ENCODE measurements around the gene SPDYA.
A peak's percentile ranks its signal among the peaks of the same experiment; 100 is the strongest.

Gene SPDYA

DNA sequence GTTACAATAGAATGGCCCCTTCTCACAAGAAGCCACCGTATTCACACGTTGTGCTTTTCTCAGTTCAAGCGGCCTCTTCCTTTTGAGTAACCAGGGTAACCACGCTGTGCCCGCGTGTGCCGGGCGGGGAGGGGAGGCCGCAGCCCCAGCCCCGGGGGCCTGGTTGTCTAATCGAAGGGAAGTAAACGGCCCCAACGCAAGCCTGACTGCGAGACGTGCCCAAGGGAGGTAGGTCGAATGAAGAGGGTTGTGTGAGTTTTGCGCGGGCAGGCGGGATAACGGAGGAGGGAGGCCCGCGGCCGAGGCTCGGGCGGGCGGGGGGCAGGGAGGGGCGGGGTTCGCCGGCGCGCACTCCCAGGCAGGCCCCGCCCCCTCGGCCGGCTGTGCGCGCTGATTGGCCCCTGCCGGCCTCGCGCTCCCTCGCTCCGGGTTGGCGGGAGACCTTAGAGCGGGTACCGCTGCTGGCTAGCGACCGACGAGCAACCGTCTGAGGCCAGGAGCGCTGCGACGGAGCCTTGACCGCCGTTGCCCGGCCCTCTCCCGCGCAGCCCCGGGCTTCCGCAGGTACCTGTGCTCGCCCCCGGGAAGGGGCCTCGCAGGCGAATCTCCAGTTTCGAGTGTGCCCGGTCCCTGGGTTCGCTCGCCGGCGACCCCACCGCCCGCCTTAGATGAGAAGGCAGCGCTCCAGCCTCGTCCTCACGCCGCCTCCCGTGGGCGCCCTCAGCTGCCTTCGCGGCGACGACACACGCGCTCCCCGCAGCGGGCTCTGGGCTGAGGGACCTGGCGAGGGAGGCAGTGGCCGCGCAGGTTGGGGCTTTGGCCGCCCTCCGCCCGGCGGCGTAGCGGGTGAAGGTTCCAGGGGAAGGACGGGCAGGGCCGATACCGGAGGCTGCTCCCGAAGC lies at the start of gene SPDYA:
TSS of gene SPDYA (plus strand) at position 451 of the 902 bp plus-strand sequence. CDS start 5,181 bp downstream, outside the sequence.
- TF ChIP-seq, protein P1, sequence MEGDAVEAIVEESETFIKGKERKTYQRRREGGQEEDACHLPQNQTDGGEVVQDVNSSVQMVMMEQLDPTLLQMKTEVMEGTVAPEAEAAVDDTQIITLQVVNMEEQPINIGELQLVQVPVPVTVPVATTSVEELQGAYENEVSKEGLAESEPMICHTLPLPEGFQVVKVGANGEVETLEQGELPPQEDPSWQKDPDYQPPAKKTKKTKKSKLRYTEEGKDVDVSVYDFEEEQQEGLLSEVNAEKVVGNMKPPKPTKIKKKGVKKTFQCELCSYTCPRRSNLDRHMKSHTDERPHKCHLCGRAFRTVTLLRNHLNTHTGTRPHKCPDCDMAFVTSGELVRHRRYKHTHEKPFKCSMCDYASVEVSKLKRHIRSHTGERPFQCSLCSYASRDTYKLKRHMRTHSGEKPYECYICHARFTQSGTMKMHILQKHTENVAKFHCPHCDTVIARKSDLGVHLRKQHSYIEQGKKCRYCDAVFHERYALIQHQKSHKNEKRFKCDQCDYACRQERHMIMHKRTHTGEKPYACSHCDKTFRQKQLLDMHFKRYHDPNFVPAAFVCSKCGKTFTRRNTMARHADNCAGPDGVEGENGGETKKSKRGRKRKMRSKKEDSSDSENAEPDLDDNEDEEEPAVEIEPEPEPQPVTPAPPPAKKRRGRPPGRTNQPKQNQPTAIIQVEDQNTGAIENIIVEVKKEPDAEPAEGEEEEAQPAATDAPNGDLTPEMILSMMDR (IDR thresholded peaks at IDR 0.05; ENCODE audit: low read length, missing control alignments), result no peak
- peak within 1 kb of the TSS; percentile 53 for H3K4me3 ChIP-seq (replicated peaks; ENCODE audit: low read depth, low read length)
- DNase-seq (ENCODE audit: low read depth), result peak; percentile 69

DNA sequence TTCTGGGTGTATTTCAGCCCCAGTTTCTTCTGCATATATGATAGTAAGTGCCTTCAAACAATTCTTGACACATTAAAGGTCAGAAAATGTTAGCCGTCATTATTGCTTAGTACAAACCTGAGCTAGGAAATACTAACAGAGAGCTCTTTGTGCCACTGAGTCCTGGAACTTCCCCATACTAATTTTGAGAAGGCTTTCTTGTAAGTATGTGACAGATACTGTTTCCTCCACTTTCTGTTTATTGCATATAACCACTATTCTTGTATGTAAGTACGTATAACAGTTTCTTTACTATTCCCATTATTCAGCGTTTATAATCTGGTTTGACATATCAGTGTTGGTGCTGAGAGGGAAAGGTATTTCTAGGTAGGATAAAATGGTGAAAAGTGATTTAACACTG lies 49.2 kb upstream of the SPDYA start:
- no peak for DNase-seq (ENCODE audit: low read depth)
- TF ChIP-seq, protein P1 (IDR thresholded peaks at IDR 0.05; ENCODE audit: low read length, missing control alignments), result no peak
- H3K4me3 ChIP-seq (replicated peaks; ENCODE audit: low read depth, low read length), result no peak overlapping the region

DNA sequence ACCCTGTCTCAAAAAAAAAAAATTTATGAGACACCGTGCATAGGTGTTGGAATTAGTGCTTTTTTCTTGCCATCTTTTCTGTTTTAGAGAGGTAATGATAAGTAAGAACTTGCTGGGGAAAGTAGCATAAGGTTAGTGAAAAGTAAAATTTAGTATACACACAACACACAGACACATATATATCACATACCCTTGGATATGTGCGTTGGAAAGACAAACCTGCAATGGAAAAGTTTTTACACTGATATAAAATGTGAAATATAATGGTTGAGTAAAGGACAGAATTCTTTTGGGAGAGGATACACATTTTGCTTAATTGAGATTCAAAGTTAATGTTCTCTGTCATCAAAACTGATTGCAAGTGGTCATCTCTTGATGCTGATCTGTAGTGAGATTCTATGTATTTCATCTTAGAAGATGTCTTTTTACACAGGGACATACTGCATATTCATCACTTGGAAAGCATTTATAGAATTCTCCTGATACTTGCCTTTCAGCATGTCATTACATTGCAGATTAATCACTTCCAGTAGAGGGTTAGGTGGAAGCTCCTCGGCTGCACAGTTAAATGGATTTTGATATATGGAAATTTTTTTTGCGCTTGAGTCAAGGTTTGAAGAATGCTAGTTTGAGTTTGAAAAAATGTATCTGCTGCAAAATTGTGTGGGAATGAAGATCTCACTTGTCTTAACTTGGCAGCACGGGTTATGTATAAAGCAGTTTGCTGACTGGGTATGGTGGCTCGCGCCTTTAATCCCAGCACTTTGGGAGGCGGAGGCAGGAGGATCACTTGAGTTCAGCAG lies 45.5 kb upstream of the SPDYA start:
- TF ChIP-seq, protein P1 (IDR thresholded peaks at IDR 0.05; ENCODE audit: low read length, missing control alignments), result no peak
- no peak for DNase-seq (ENCODE audit: low read depth)
- H3K4me3 ChIP-seq (replicated peaks; ENCODE audit: low read depth, low read length), result no peak overlapping the region

DNA sequence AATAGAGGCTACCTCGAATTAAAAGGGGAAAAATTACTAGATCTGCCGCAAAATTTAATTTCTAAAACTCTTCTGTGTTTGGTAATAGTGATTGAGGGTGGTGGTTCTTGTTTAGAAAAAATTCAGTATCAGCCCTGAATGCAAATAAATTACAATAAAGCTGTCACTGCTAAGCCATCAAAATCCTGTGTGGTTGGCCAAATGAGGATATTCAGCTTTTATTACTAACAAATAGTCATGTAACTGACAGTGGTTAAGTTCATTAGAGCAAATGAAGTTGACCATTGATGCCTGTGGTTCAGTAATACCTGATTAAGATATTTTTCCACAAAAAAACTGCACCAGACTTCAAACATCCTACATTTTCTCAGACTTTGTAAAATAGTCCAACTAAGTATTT lies 44.6 kb upstream of the SPDYA start:
- no peak for DNase-seq (ENCODE audit: low read depth)
- TF ChIP-seq, protein P1 (IDR thresholded peaks at IDR 0.05; ENCODE audit: low read length, missing control alignments), result no peak
- H3K4me3 ChIP-seq (replicated peaks; ENCODE audit: low read depth, low read length), result no peak overlapping the region

DNA sequence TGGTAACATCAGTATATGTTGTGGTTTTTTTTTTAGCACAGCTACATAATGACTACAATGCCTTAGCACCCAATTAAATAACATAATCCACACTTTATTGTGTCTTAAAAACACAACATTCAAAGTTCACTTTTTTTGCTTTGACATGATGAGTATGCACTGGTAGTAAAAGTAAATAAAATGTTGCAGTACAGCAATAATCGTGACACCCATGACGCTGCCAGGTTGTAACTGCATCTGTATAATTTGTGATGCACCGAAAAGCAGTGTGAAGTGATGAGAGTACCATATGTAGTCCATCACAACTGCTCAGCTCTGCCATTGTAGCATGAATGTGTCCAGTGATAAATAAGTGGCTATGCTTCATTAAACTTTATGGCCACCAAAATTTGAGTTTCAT lies 43.3 kb upstream of the SPDYA start:
- TF ChIP-seq, protein P1 (IDR thresholded peaks at IDR 0.05; ENCODE audit: low read length, missing control alignments), result no peak
- H3K4me3 ChIP-seq (replicated peaks; ENCODE audit: low read depth, low read length), result no peak overlapping the region
- no peak for DNase-seq (ENCODE audit: low read depth)

DNA sequence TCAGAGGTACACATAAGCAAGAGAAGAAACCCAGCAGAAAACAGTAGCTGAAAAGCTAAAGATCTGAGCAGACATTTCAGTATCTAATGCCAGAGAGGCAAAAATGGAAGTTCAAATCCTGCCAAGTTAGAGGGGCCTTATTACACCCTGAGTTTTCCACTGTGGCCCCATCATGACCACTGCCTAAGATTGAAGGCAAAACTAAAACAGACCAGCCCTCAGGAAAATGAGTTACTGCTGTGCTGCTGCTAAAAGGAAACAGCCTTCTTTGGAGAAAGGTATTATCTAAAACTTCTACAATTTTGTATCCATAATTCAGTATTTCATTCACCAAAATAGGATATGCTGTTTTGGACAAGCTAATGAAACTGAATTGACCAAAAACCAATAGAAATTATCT lies 42.2 kb upstream of the SPDYA start:
- TF ChIP-seq, protein P1 (IDR thresholded peaks at IDR 0.05; ENCODE audit: low read length, missing control alignments), result no peak
- no peak overlapping the region for H3K4me3 ChIP-seq (replicated peaks; ENCODE audit: low read depth, low read length)
- DNase-seq (ENCODE audit: low read depth), result no peak

All from fibroblast of pulmonary artery (primary cell).